ENCODE results near the gene CCDC57. TPM values are rescaled to one million over a fixed set of nuclear protein-coding genes. Genes with fewer than 3 reads are reported as not detected.

Gene CCDC57
- total RNA-seq, 1 experiment from 2014 or later: 14.6 TPM

DNA sequence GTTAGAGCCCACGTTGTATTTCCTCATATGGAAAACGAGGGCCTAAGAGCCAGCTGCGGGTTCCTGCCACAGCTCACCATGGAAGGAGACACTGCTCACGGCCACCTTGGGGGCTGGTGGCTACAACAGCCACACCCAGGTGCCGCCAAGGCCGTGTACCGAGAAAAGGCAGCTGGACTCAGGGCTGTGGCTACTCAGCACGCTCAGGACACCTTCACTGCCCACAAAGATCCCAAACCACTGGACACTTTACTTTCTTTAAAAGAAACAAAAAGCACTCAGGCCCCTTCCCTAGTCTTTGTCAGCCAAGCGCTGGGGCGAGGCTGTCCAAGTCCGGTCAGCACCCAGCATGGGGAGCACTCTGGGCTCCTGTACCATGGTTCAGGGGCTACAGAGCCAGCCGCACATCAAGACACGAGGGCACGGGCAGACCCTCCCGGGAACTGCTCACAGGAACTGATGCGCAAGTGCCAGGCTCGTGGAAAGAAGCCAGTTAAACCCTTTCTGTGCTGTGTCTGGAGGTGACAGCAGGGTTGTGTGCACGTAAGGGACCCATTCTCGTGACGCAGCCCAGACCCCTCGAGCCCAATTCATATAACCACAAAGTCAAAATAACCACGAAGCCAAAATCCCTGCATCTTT, 34.7 kb upstream of the CCDC57 start:
- DNase-seq (ENCODE audit: low spot score): no peak

GRCh38 chr17:82246365-82247181, 33.9 kb upstream of the CCDC57 start:
- peak; percentile 96 for DNase-seq (ENCODE audit: low spot score)

DNA sequence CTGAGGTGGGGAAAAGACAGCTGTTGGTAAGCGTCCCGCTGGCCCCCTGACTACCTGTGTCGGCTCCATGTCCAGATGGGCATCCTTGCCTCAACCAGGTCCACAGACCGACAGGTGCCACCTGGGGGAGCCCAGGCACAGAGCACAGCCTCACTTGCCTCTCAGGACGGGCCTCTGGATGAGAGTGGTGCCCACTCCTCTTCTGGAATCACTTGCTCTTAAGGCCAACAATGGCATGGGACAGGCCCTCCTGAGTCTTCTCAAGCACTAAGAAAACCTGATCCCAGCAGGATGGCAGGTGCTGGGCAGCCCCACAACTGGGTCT, 33.4 kb upstream of the CCDC57 start:
- DNase-seq (ENCODE audit: low spot score): no peak

- no peak for DNase-seq (ENCODE audit: low spot score)
These were observed 32.7 kb upstream of the CCDC57 start for GRCh38 chr17:82245134-82246039.

DNA sequence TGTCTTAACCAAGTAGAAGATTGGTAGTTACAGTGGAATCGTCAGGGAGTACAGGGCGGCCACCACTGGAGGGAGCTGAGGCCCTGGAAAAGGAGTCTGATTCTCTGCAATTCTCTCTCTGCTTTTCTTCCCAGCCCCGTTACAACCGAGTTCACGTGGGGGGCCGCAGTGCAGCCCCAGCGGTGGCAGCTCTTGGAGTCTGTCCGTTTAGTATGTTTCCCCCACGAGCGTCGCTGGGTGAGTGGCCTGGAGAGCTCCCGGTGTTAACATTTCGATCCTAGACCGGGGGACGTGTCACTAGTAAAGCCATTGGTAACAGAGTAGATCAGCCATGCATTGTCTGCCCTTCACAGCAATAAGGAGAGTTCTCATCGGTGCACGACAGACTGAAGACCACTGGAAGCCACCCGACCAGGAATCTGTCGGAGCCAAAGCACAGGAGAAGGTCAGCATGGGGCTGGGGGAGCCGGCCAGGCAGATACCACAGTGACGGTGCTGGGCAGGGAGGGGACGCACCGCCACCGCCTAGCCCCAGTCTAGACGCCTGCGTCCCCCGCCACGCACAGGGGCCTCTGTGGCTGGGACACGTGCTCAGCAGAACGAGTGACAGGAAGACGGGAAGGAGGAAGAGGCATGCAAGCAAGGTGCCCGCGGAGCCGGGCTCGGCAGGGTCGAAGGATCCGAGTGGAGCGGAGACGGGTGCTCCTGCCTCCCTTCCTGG, 31.9 kb upstream of the CCDC57 start:
- no peak for DNase-seq (ENCODE audit: low spot score)

DNA sequence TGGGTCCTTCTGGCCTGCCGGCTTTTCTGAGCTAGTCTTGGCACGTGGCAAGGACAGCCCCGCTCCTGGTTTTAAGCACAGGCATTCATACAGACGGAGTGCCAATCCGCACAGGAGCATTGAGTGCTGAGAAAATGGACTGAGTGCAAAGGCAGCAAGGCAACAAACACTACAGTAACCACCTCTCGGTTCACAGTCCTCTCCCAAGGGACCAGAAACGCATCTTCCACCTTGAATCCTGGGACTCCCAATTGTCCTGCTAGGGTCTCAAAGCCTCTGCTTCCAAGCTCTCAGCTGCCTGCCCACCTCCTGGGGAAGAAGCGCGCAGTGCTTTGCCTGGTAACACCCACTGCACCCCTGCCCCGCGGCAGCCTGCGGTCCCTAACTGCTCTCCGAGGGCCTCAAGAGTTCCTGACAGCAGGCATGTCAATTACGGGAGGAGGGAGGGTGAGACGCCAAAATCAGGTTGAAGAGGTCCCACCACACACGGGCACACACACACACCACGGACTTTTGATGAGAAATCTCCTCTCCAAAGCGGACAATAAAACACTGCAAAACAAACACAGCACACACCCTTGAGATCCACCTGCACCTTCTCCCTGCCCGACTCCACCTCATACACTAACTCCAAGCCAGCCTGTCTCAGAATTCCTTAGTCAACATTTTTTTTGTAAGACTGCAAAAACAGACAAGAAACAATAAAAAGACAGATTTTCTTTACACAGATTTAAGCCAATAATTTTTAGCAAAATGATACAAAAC, 31.2 kb upstream of the CCDC57 start:
- no peak for DNase-seq (ENCODE audit: low spot score)

DNA sequence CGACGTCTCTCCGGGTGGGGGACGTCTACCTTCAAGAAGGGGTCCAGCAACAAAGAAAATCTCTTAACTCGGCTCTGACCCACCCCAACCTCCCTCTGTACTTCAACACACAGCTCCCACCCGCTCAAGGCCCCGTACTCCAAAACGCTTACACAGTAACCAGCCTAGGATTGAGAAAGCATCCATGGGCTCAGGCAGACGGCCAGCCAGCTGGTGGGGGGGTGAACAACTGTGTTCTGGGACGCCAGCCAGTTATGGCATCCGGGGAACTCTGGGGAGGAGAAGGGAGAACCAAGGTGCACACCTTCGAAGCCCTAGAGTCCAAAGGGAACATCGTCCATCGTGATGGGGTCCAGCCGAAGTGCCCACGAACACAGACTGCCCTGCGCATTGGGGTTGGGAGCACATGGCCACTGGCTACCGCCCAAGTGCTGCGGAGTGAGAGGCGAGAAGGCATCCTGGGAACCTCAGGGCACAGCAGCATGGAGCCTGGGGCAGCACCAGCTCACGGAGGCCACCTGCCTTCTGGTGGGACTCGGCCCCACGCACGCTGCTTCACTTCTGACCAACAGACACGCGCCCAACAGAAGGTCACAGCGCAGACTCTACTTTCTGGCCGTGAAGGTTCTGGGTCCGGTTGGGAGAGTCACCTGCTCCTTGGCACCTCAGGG, 30.5 kb upstream of the CCDC57 start:
- DNase-seq (ENCODE audit: low spot score): peak; percentile 70

- no peak for DNase-seq (ENCODE audit: low spot score)
These were observed 30.0 kb upstream of the CCDC57 start for GRCh38 chr17:82242698-82242976.

GRCh38 chr17:82241926-82242697, 29.5 kb upstream of the CCDC57 start:
- no peak for DNase-seq (ENCODE audit: low spot score)

- peak; percentile 91 for DNase-seq (ENCODE audit: low spot score)
These were observed 28.7 kb upstream of the CCDC57 start for GRCh38 chr17:82241183-82241925.

GRCh38 chr17:82240506-82241182, 28.0 kb upstream of the CCDC57 start:
- DNase-seq (ENCODE audit: low spot score): no peak

DNA sequence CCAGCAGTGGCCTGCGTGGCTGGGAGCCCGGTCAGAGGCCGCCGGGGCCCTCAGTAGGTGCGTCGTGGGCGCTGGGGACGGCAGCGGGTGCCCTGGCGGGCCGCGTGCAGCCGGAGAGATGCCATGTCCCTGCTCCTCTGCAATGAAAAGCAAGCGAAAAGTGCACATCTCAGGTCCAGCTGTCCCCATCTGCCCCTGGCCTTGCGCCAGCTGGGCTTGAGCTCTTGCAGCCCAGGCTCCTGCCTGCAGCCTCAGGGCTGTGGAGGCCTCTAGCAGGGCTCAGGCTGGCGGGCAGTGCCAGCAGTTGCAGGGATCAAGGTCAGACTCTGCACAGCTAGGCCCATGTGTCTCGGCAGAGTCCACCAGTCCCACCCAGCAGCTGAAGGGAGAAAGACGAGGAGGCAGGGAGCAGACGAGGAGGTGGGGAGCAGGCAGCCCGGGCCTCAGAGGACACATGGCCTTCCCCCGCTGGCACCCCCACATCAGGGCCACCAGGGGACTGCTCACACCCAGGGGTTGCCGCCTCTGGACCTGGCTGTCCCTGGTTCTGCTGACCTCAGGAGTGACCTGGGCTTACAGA, 27.4 kb upstream of the CCDC57 start:
- no peak for DNase-seq (ENCODE audit: low spot score)

GRCh38 chr17:82239401-82239925, 26.8 kb upstream of the CCDC57 start:
- no peak for DNase-seq (ENCODE audit: low spot score)

GRCh38 chr17:82238472-82239201, 26.0 kb upstream of the CCDC57 start:
- peak; percentile 95 for DNase-seq (ENCODE audit: low spot score)

- no peak for DNase-seq (ENCODE audit: low spot score)
These were observed 25.3 kb upstream of the CCDC57 start for GRCh38 chr17:82237746-82238471.

DNA sequence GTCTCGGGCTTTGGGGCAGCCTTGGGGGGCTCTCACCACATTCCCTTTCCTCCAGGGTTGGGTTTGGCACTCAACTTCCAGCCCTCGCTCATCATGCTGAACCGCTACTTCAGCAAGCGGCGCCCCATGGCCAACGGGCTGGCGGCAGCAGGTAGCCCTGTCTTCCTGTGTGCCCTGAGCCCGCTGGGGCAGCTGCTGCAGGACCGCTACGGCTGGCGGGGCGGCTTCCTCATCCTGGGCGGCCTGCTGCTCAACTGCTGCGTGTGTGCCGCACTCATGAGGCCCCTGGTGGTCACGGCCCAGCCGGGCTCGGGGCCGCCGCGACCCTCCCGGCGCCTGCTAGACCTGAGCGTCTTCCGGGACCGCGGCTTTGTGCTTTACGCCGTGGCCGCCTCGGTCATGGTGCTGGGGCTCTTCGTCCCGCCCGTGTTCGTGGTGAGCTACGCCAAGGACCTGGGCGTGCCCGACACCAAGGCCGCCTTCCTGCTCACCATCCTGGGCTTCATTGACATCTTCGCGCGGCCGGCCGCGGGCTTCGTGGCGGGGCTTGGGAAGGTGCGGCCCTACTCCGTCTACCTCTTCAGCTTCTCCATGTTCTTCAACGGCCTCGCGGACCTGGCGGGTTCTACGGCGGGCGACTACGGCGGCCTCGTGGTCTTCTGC, 24.6 kb upstream of the CCDC57 start:
- no peak for DNase-seq (ENCODE audit: low spot score)
